Stomach (tissue), 4 donors: ENCODE results near the gene CPLX1.

Experiments used
- EP300 ChIP-seq: sonication (generic); formaldehyde crosslinking; IDR thresholded peaks from one replicate; pipeline ENCODE4 v1.6.1; 2017; ENCODE audit warnings: antibody characterized with exemption
- POLR2A ChIP-seq, 4 donors: fragments of 450-650 bp; IDR thresholded peaks; one replicate each; pipeline ENCODE4 v1.6.1; 2016; ENCODE audit warnings: antibody characterized with exemption in 4 of 4, control low read depth in 2 of 4, mild to moderate bottlenecking in 1 of 4, moderate library complexity in 1 of 4
- TF ChIP-seq, protein P1 (sequence below), 7 experiments: fragments of 450-650 bp in 4 of 7; fragments of 200-600 bp in 3 of 7; sonication (generic) in 3 of 7; IDR thresholded peaks; one replicate each; pipeline ENCODE4 v1.5.1; 2016 to 2019; ENCODE audit warnings: antibody characterized with exemption in 7 of 7, control low read depth in 2 of 7, mild to moderate bottlenecking in 1 of 7

DNA sequence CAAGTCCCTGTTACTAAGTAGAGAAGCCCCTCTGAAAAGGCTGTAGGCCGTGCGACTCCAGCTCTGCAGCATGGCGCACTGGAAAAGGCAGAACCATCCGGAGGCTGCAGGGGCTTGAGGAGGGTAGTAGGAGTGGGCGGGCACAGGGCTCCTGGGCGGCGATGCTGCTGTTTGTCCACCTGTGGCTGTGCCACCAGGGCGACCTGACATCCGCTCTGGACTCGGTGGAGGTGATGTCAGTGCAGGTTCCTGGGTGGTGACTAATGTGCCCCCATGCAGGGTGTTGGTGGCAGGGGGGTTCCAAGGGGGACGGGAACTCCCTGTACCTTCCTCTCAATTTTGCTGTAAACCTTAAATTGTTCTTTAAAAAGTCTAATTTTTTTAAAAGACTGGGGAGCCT lies 62.0 kb downstream of the CPLX1 start:
- TF ChIP-seq, protein P1, sequence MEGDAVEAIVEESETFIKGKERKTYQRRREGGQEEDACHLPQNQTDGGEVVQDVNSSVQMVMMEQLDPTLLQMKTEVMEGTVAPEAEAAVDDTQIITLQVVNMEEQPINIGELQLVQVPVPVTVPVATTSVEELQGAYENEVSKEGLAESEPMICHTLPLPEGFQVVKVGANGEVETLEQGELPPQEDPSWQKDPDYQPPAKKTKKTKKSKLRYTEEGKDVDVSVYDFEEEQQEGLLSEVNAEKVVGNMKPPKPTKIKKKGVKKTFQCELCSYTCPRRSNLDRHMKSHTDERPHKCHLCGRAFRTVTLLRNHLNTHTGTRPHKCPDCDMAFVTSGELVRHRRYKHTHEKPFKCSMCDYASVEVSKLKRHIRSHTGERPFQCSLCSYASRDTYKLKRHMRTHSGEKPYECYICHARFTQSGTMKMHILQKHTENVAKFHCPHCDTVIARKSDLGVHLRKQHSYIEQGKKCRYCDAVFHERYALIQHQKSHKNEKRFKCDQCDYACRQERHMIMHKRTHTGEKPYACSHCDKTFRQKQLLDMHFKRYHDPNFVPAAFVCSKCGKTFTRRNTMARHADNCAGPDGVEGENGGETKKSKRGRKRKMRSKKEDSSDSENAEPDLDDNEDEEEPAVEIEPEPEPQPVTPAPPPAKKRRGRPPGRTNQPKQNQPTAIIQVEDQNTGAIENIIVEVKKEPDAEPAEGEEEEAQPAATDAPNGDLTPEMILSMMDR (IDR thresholded peaks at IDR 0.05) = no peak
- TF ChIP-seq POLR2A (IDR thresholded peaks at IDR 0.05) (no peak), EP300 (no peak)
